ENCODE measurements around the gene CDIP1.

DNA sequence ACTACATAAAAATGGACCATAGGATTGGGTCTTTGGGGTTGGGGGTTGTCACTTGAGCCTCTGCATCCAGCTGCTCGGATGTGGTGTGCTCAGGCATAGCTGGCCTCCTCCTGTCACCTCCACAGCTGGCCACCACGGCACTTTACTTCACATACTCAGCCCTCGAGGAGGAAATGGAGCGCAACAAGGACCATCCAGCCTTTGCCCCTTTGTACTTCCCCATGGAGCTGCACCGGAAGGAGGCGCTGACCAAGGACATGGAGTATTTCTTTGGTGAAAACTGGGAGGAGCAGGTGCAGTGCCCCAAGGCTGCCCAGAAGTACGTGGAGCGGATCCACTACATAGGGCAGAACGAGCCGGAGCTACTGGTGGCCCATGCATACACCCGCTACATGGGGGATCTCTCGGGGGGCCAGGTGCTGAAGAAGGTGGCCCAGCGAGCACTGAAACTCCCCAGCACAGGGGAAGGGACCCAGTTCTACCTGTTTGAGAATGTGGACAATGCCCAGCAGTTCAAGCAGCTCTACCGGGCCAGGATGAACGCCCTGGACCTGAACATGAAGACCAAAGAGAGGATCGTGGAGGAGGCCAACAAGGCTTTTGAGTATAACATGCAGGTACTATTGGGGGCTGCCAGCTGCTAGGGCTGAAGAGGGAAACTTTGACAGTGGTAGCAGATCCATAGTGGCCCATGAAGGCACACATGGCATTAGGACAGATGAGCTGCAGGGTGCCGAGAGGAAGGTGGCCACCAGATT, 30.8 kb downstream of the CDIP1 start:
- TF ChIP-seq, protein P1, sequence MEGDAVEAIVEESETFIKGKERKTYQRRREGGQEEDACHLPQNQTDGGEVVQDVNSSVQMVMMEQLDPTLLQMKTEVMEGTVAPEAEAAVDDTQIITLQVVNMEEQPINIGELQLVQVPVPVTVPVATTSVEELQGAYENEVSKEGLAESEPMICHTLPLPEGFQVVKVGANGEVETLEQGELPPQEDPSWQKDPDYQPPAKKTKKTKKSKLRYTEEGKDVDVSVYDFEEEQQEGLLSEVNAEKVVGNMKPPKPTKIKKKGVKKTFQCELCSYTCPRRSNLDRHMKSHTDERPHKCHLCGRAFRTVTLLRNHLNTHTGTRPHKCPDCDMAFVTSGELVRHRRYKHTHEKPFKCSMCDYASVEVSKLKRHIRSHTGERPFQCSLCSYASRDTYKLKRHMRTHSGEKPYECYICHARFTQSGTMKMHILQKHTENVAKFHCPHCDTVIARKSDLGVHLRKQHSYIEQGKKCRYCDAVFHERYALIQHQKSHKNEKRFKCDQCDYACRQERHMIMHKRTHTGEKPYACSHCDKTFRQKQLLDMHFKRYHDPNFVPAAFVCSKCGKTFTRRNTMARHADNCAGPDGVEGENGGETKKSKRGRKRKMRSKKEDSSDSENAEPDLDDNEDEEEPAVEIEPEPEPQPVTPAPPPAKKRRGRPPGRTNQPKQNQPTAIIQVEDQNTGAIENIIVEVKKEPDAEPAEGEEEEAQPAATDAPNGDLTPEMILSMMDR (IDR thresholded peaks at IDR 0.05; ENCODE audit: low read length) = no peak
- TF ChIP-seq EZH2 (IDR thresholded peaks at IDR 0.05; ENCODE audit: borderline replicate concordance, low read length) = no peak

Measured in OCI-LY1 (cell line).